Prostate gland (tissue), 2 donors: Measurements from ENCODE around the gene CEACAM18.

Experiments
- CTCF ChIP-seq, 4 experiments: fragments of 200-600 bp in 2 of 4; fragments of 450-650 bp in 2 of 4; sonication (generic) in 2 of 4; IDR thresholded peaks; 1 replicate in 3 of 4; 2 replicates in 1 of 4; pipeline ENCODE4 v1.5.1; 2016 to 2019; ENCODE audit warnings: antibody characterized with exemption in 4 of 4, mild to moderate bottlenecking in 2 of 4, moderate library complexity in 2 of 4
- POLR2A ChIP-seq: fragments of 450-650 bp; IDR thresholded peaks from one replicate; pipeline ENCODE4 v1.6.1; 2016; ENCODE audit warnings: antibody characterized with exemption, mild to moderate bottlenecking
- POLR2AphosphoS5 ChIP-seq: sonication (generic); formaldehyde crosslinking; IDR thresholded peaks from one replicate; pipeline ENCODE4 v1.6.1; 2017; ENCODE audit warnings: antibody characterized with exemption

- TF ChIP-seq POLR2A, result no peak
- no peak for TF ChIP-seq CTCF (IDR thresholded peaks at IDR 0.05)
- TF ChIP-seq POLR2AphosphoS5, result no peak
Observed at GRCh38 chr19:51430221-51430620, 48.1 kb upstream of the CEACAM18 start.
